Upper lobe of left lung (tissue), 6 donors: ENCODE results near the gene CTTN. TPM values are rescaled to one million over a fixed set of nuclear protein-coding genes. Genes with fewer than 3 reads are reported as not detected.

Experiments
- ATAC-seq, 2 donors: fragments of 200-7000 bp; cut with Tn5 transposase; one replicate each; pipeline ENCODE4 v1.9.1; 2022; ENCODE audit warnings: mild to moderate bottlenecking in 2 of 2, moderate library complexity in 2 of 2; ENCODE audit not compliant: low FRiP score in 2 of 2
- DNase-seq, 2 donors: peaks; one replicate each; pipeline ENCODE4 v3.0.0-alpha.2; 2019 to 2020
- H3K27ac ChIP-seq, 4 donors: fragments of 200-600 bp; sonication (generic); one replicate each; pipeline ENCODE4 v1.5.1; 2016 to 2019
- H3K27me3 ChIP-seq, 4 donors: fragments of 200-600 bp; sonication (generic); one replicate each; pipeline ENCODE4 v1.5.1; 2017 to 2019
- H3K36me3 ChIP-seq, 4 donors: fragments of 200-600 bp; sonication (generic); one replicate each; pipeline ENCODE4 v1.5.1; 2016 to 2019
- H3K4me1 ChIP-seq, 4 donors: fragments of 200-600 bp; sonication (generic); one replicate each; pipeline ENCODE4 v1.5.1; 2018 to 2019
- H3K4me3 ChIP-seq, 4 donors: fragments of 200-600 bp; sonication (generic); one replicate each; pipeline ENCODE4 v1.5.1; 2017 to 2019; ENCODE audit warnings: mild to moderate bottlenecking in 2 of 4, moderate library complexity in 1 of 4
- H3K9me3 ChIP-seq, 4 donors: fragments of 200-600 bp; sonication (generic); one replicate each; pipeline ENCODE4 v1.5.1; 2018 to 2019
- EP300 ChIP-seq, 4 donors: sonication (generic); formaldehyde crosslinking; IDR thresholded peaks; one replicate each; pipeline ENCODE4 v1.5.1; 2017; ENCODE audit warnings: antibody characterized with exemption in 4 of 4, control low read depth in 2 of 4
- POLR2A ChIP-seq, 4 donors: fragments of 450-650 bp; IDR thresholded peaks; one replicate each; pipeline ENCODE4 v1.5.1; 2016 to 2017; ENCODE audit warnings: antibody characterized with exemption in 4 of 4, mild to moderate bottlenecking in 2 of 4
- POLR2AphosphoS5 ChIP-seq, 2 donors: sonication (generic); formaldehyde crosslinking; IDR thresholded peaks; one replicate each; pipeline ENCODE4 v1.5.1; 2017; ENCODE audit warnings: antibody characterized with exemption in 2 of 2
- whole genome bisulfite sequencing, 2 donors: methylation state at CpG; one replicate each; pipeline ENCODE4 v1.1.5; 2017 to 2018; 5-methylcytosine and 5-hydroxymethylcytosine counted together
- total RNA-seq, 6 donors: library from RNA; depleted of rRNA in 4 of 6; stranded (reverse); fragments of >200 nt in 4 of 6; gene quantifications; one replicate each; pipeline versions ENCODE4 v1.1.0 to v1.2.1, GENCODE V29; 2016 to 2021
- TF ChIP-seq, protein P1 (sequence below), 6 experiments: fragments of 450-650 bp in 4 of 6; fragments of 200-600 bp in 2 of 6; sonication (generic) in 2 of 6; IDR thresholded peaks; one replicate each; pipeline ENCODE4 v1.5.1; 2016 to 2019; ENCODE audit warnings: antibody characterized with exemption in 6 of 6
- donor health status: DM: no; HTN: no; CAD: no; lungs with moderate emphysema.
- donor health status: DM: no; HTN: yes; CAD: no; lungs with severe emphysema.

The CTTN gene
- total RNA-seq, 6 donors from 2014 or later: 175 to 413 (median 218) TPM

DNA sequence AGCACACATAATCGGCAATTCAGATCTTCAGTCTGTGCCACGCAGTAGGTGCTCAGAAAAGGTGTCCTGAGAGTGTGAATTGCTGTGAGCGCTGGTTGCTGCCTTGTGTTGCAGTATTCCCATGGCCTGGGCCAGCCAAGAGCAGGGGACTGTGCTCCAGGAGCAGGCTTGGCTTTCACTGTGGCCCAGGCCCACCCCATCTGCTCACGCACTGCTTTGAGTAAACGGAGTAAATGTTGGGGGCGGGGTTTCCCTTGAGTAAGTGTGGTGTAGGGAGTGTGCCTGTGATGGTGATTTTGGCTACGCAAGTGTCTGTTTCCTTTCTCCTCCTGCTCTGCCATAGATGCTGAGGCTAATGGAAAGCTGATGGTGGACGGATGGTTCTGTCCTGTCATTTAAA lies 2.3 kb downstream of the CTTN start:
- H3K36me3 ChIP-seq: peaks cover 0 to 6% (median 2%) of the 10 kb centered on the region in 4 donors
- H3K4me3 ChIP-seq: no peak overlapping the region
- WGBS, 2 donors: 81 to 88% methylated on average over 6 to 8 of the region's 8 CpGs

DNA sequence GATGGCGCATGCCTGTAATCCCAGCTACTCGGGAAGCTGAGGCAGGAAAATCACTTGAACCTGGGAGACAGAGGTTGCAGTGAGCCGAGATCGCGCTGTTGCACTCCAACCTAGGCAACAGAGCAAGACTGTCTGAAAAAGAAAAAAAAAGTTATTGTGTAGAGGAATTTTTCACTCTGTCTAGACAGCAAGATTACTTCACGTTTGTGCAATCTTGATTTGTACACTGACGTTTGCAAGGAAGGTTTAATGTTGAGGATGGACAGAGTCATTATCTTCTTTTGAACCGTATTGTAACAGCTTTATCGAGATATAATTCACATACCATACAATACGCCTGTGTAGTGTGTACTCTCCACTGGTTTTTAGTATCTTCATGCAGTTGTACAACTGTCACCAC lies 3.7 kb downstream of the CTTN start:
- DNase-seq (no peak), ATAC-seq (no peak)
- TF ChIP-seq, protein P1, sequence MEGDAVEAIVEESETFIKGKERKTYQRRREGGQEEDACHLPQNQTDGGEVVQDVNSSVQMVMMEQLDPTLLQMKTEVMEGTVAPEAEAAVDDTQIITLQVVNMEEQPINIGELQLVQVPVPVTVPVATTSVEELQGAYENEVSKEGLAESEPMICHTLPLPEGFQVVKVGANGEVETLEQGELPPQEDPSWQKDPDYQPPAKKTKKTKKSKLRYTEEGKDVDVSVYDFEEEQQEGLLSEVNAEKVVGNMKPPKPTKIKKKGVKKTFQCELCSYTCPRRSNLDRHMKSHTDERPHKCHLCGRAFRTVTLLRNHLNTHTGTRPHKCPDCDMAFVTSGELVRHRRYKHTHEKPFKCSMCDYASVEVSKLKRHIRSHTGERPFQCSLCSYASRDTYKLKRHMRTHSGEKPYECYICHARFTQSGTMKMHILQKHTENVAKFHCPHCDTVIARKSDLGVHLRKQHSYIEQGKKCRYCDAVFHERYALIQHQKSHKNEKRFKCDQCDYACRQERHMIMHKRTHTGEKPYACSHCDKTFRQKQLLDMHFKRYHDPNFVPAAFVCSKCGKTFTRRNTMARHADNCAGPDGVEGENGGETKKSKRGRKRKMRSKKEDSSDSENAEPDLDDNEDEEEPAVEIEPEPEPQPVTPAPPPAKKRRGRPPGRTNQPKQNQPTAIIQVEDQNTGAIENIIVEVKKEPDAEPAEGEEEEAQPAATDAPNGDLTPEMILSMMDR (IDR thresholded peaks at IDR 0.05): no peak
- TF ChIP-seq POLR2AphosphoS5 (IDR thresholded peaks at IDR 0.05): no peak
- no peak for TF ChIP-seq POLR2A (IDR thresholded peaks at IDR 0.05)
- no peak for TF ChIP-seq EP300 (IDR thresholded peaks at IDR 0.05)
- peaks cover 0 to 19% (median 11%) of the 10 kb centered on the region in 4 donors for H3K36me3 ChIP-seq
- no peaks in the 10 kb centered on the region for H3K27me3 ChIP-seq
- H3K9me3 ChIP-seq: no peaks in the 10 kb centered on the region
- peaks cover 19 to 48% (median 31%) of the 10 kb centered on the region in 4 donors for H3K4me1 ChIP-seq
- H3K4me3 ChIP-seq: no peak overlapping the region
- WGBS, 2 donors: 82 to 86% methylated on average over 10 of the region's 10 CpGs
- H3K27ac ChIP-seq: no peak overlapping the region

More for the DNA sequence above, 2.3 kb downstream of the CTTN start:
- H3K9me3 ChIP-seq: no peaks in the 10 kb centered on the region
- DNase-seq (no peak), ATAC-seq (no peak)
- H3K4me1 ChIP-seq: peaks cover 21 to 48% (median 32%) of the 10 kb centered on the region in 4 donors
- H3K27ac ChIP-seq: peak overlapping the region; percentile 85 to 92 (median 86)
- TF ChIP-seq, protein P1 (IDR thresholded peaks at IDR 0.05): no peak
- no peak for TF ChIP-seq EP300 (IDR thresholded peaks at IDR 0.05)
- TF ChIP-seq POLR2AphosphoS5 (IDR thresholded peaks at IDR 0.05): no peak
- no peak for TF ChIP-seq POLR2A (IDR thresholded peaks at IDR 0.05)
- no peaks in the 10 kb centered on the region for H3K27me3 ChIP-seq

DNA sequence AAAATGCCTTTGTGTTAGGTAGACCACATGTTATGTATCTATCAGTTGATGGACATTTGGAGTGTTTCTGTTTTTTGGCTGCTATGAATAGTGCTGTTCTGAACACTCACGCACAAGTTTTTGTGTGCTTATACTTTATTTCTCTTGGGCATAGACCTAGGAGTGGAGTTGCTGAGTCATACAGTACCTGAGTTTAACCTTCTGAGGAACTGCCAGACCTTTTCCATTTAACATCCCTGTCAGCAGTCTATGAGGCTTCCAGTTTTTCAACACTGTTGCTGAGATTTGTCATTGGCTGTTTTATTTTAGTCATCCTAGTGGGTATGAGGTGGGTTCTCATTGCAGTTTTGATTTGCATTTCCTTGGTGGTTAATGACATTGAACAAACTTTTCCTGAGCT lies 4.4 kb downstream of the CTTN start:
- Histone ChIP-seq H3K27ac (no peak overlapping the region), H3K9me3 (no peaks in the 10 kb centered on the region), H3K4me1 (peaks cover 14 to 42% (median 24%) of the 10 kb centered on the region in 4 donors), H3K36me3 (peaks cover 7 to 26% (median 16%) of the 10 kb centered on the region in 4 donors), H3K4me3 (no peak overlapping the region), H3K27me3 (no peaks in the 10 kb centered on the region)
- TF ChIP-seq, protein P1 (IDR thresholded peaks at IDR 0.05): no peak
- TF ChIP-seq EP300 (IDR thresholded peaks at IDR 0.05): no peak
- TF ChIP-seq POLR2AphosphoS5 (IDR thresholded peaks at IDR 0.05): no peak
- 0 to 50% methylated on average over 1 of the region's 1 CpG for WGBS, 2 donors
- ATAC-seq (no peak), DNase-seq (no peak)

DNA sequence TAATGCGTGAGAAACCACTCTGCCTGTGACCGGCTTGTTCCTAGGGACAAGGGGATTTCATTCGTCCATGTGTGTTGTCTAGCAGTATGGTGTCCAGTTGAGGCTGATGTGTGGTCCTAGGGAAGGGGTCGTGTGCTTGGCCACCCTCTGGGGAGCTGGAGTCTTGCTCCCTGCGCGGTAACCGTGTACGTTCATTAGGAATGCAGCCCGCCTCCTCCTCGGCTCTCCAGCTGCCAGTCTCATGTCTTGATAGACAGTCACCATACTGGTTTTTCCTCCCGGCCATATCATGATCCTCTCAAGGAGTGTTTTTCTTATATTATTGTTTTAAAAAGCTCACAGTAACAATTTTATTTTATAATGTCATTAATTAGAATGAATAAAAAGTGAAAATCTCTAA lies 5.9 kb downstream of the CTTN start:
- H3K4me1 ChIP-seq: peaks cover 14 to 27% (median 16%) of the 10 kb centered on the region in 4 donors
- 85 to 90% methylated on average over 11 of the region's 11 CpGs for whole genome bisulfite sequencing, 2 donors
- no peak overlapping the region for H3K4me3 ChIP-seq
- DNase-seq (no peak), ATAC-seq (no peak)
- H3K9me3 ChIP-seq: no peaks in the 10 kb centered on the region
- no peaks in the 10 kb centered on the region for H3K27me3 ChIP-seq
- TF ChIP-seq POLR2AphosphoS5 (IDR thresholded peaks at IDR 0.05) (no peak), EP300 (IDR thresholded peaks at IDR 0.05) (no peak), POLR2A (IDR thresholded peaks at IDR 0.05) (no peak)
- TF ChIP-seq, protein P1 (IDR thresholded peaks at IDR 0.05): no peak
- H3K36me3 ChIP-seq: peaks cover 15 to 42% (median 29%) of the 10 kb centered on the region in 4 donors
- H3K27ac ChIP-seq: no peak overlapping the region
